Right ventricle myocardium superior (tissue), 1 donor: ENCODE measurements around the gene DMD. TPM values are rescaled to one million over a fixed set of nuclear protein-coding genes. Genes with fewer than 3 reads are reported as not detected.
A peak's percentile ranks its signal among the peaks of the same experiment; 100 is the strongest.

ENCODE experiments used
- ATAC-seq: fragments of 200-7000 bp; cut with Tn5 transposase; one replicate; pipeline ENCODE4 v1.9.1; 2020; ENCODE audit warnings: mild to moderate bottlenecking; ENCODE audit not compliant: poor library complexity
- DNase-seq: peaks from one replicate; pipeline ENCODE4 v3.0.0-alpha.2; 2020
- intact Hi-C: fragments of 100-400 bp; cut with DNase I; formaldehyde crosslinking; loops from one replicate; pipeline ENCODE4 v1.11.2; 2022
- total RNA-seq: library from RNA; stranded (reverse); fragmentation: NEBNext Ultra II Directional; extraction: Animal tissue kit (Norgen Biotek cat#: 25700); gene quantifications from one replicate; pipeline ENCODE4 v1.2.1, GENCODE V29; 2021
- donor health status: DM: no; HTN: yes; CAD: no; lungs with severe emphysema.

DMD gene
- total RNA-seq, 1 donor from 2014 or later, result 135 TPM

DNA sequence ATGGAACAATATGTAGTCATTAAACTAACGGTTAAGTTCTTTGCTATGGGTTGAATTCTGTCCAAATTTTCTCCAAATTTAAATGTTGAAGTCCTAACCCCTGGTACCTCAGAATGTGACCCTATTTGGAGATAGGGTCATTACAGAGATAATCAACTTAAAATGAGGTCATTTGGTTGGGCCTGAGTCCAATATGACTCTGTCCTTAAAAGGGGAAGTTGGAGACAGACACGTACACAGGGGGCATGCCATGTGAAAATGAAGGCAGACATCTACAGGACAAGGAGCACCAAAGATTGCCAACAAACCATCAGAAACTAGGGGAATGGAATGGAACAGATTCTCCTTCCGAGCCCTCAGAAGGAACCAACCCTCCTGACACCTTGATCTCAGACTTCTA, 1647.6 kb downstream of the DMD start:
- intact Hi-C loops, result no loop called here
- ATAC-seq (no peak), DNase-seq (no peak)

DNA sequence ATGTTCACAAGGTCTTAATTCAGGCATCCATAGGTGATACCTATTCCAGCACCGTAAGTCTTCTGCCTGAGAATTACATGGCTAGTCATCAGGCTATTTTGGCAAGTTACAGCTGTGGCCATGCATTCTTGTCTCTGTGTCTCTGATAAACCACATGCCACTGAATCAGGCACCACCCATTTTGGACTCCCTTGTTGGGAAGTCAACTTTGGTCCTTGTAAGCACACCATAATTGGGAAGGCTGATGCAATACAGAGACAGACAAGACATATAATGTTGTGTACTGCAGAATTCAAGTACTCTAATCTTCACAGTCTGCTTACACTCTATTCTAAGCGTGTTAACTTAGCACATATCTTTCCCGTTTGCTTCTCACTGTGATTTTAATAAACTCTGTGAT, 1655.8 kb downstream of the DMD start:
- intact Hi-C loops, result no loop called here
- ATAC-seq (peak; percentile 63), DNase-seq (no peak)

DNA sequence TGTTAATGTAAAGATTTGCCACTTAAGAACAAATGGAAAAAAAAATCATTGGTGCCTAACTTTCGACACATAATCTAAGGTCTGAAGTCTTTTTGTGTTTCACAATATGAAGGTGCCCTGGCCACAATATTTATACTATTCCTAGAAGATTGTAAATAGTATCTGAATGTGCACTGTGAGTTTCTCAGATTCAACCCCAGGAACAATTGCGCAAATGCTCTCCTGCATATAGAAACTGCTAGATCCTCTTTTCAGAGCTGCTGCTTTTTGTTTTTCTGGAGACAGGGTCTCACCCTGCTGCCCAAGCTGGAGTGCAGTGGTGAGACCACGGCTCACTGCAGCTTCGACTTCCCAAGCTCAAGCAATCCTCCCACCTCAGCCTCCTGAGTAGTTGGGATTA, 1659.4 kb downstream of the DMD start:
- intact Hi-C loops, result no loop called here
- DNase-seq (no peak), ATAC-seq (no peak)

DNA sequence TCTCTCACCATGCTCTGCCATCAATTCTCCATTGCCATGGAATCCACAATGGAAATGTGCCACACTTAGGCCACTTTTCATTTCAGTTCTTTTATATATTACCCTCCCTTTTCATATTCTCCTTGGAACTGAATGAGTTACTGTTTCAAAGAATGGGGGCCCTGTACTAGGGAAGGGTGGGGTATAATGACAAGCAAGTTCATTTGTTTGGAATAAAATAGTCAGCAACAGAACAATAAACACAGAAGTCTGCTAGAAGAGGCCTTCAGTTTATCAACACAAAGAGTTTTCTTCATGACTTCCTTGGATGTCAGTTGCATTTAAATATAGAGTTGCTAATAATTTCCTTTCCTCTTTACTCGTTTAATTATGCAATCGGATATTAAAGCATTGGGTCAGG, 1661.2 kb downstream of the DMD start:
- DNase-seq, result no peak
- intact Hi-C loops, result no loop called here
- no peak for ATAC-seq

DNA sequence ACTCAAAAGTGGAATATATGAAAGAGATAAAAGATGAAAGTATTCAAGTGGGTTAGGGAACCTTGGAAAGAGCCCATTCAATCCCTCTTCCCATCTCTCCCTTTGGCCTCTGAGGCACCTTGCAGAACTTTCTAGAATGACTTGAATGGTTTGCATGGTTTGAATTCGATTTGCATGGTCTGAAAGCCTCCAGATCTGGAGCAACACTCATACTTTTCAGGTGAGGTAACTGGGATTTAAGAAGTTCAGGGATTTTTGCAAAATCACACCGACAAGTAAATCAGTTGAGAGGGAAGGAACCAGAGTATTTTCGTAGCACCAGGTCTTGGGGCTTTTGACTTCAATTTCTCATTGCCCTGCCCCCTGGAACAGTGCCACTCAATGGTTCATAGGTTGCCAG, 1663.5 kb downstream of the DMD start:
- DNase-seq (no peak), ATAC-seq (no peak)
- intact Hi-C loops, result no loop called here

DNA sequence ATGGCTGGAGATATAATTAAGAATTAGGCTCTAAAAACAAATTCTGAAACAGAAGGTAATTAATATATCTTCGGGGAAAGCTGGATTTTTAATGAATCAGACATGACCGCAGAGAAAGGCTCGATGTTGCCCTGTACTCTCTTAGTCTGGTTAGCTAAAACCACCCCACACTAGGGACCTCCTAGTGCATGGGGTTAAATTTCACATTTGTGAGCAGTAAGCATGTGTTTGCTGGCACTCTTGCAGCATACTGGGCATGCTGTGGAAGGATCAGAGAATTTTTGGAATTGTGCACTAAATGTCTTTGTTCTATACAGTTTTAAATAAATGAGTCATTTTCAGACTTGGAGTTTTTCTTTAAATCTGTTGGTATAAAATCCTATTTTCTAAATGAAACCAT, 1663.9 kb downstream of the DMD start:
- ATAC-seq, result no peak
- intact Hi-C loops, result no loop called here

DNA sequence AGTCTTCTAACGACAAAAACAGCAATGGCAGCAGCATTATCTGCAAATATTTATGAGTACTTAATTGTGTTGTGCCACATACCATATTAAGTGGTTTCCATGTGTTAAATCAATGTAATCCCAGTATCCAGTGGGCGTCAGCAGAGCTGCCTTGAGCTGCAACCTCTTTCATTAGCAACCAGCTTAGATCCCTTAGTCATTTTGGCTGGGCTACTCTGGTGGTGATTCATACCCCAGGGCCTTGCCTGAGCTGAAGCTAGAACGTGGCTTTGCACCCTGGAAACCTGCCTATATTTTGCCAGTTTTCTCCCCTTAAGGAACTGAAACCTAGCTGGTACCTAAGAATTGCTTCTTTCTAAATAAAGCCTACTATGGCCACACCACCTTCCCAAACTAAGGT, 1665.2 kb downstream of the DMD start:
- no peak for ATAC-seq
- DNase-seq, result no peak
- intact Hi-C loops, result no loop called here

More for the DNA sequence above, 1663.9 kb downstream of the DMD start:
- DNase-seq, result no peak

DNA sequence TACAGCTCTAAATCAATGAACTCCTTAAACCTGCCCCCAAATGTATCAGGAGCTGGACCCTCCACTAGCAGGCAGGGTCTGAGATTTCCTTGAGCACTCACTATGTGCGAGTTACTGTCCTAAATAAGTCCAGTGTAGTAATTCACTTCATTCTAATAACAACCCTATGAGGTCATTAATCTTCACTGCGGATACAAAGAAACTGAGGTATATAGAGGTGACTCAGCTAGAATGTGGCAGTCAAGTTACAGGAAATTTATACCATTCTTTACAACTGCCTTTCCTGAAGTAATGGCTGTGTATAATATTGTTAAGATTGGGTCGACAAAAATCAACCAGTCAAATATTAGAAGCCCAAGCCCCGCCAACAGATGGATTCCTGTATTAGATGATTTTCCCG, 1665.6 kb downstream of the DMD start:
- ATAC-seq (no peak), DNase-seq (no peak)
- intact Hi-C loops, result no loop called here

DNA sequence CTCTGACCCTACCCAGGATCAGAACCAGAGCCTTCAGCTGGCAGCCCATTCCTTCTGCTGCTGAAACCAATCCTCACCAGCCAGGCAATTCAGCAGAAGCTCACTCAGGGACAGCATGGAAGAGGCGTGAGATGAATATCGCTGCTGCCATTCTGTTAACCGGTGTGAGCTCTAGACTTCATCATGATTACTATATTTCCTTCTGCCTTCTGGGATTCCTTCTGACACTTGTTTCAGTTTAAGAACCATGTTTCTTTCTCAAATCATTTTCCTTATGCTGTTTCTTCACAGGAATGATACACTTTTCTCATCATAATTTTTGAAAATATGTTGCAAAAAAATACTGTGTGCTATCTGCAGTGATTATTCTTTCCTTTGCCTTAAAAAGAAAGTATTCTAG, 1666.2 kb downstream of the DMD start:
- DNase-seq, result no peak
- intact Hi-C loops, result no loop called here
- ATAC-seq, result no peak

DNA sequence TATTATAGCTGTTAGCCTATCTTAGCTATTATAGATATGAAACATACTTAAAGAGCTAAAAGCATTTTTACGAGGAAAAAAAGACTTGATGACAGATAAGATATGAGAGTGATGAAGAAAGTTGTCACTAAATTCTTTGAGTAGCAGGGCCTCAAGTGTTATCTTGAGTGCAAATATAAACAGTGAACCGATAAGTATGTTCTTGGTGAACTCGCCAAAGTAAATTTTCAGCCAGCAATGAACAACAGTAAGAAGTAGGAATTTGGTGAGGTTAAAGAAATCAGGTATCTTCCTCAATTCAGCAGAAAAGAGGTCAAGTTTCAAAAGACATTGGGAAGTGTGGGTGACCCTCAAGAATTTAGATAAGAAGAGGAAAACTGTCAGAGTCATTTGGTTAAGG, 1667.7 kb downstream of the DMD start:
- ATAC-seq (no peak), DNase-seq (no peak)
- intact Hi-C loops, result no loop called here

DNA sequence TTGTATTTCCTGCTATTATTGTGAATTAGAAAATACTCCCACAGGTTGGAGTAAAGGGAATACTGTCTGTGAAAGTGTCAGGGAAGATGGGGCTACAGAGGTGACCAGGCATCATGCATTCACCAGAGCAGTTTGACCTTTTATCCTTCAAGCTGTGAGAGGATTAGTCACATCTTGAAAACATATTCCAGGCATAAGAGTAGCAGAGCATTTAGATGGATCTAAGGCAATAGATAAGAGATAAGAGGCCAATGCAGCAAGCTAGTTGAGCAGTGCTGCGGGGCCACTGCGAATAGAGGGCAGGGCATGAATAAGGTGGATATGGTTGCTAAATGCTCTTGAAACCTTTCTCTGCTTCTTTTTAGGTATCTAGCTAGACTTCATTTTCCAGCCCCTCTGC, 1668.8 kb downstream of the DMD start:
- intact Hi-C loops, result no loop called here
- ATAC-seq (no peak), DNase-seq (no peak)

DNA sequence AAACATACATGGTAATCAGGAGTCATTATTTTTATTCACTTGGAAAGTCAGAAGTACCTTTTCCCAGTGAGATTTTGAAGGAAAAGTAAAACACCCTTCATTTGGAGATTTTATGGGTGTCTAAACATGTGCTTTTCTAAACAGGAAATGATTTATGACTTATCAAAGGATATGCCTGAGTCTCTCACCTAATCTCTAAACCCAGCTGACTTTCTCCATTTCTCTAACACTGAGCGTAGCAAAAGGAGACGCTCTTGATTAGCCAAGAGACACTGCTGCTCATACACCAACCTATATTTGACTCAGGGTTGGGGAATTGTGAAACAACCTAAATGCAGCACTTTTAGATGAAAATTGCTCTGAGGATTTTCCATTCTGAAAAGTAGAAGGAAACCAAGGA, 1671.0 kb downstream of the DMD start:
- DNase-seq (no peak), ATAC-seq (no peak)
- intact Hi-C loops, result no loop called here

DNA sequence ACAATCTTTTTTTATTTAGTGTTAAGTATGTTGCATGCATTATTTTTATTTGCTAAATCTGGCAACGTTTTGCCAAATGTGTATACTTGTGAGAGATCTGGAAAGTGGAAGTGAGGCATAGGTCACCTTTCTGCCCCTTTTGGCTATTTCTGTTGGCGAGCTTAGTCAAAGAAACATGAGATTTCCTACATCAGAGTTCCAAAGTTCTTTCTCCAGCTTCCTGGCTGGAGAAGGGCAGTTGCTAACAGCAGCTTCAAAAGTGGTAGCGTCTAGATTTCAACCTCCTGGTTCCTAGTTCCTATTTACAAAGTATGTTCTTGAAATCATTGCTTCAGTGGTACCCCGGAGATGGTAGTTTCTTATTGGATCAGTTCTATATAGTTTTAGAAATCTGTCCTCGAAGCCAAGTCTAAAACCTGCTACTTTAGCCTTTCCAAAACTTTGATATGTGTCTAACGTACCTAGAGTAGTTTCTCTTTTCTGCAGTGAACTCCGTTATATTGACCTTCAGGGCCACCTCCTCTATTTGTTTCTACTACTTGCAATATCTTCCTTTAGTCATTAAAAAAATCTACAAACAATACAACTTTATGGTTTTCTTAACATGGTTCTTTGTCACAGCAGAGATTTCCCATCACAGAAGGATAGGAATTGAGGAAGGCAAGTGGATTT, 1683.8 kb downstream of the DMD start:
- ATAC-seq, result no peak

DNA sequence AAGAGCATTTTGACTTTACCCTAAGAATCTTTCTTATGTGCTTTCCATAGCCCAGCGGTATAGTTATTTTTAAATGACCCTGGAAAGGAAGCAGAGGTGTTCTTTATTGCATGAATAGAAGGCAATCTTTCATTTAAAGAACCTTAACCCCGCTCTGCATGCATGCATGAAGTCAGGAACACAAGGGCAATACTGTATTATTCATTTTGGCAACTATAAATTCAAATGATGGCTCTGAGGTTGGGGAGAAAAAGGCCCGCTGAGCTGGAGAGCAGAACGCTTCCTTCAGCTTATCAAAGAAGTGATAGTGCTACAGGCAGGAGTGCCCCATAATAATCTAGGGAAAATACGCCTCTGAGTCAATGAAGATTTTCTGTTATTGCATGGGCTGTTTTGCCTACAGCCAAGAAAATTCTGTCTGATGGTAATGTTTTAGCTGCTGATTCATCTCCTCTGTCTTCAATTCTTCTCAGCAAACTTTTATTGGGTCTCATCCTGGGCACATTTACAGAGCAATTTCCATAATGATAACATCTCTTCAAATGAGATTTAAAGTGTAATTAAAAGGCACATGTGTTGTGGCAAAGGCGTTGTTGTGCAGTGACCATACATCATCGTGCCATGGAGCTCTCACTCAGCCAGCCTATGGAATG, 1687.3 kb downstream of the DMD start:
- intact Hi-C loops, result no loop called here
- DNase-seq (no peak), ATAC-seq (no peak)

More for the DNA sequence above, 1683.8 kb downstream of the DMD start:
- no peak for DNase-seq
- intact Hi-C loops, result no loop called here

DNA sequence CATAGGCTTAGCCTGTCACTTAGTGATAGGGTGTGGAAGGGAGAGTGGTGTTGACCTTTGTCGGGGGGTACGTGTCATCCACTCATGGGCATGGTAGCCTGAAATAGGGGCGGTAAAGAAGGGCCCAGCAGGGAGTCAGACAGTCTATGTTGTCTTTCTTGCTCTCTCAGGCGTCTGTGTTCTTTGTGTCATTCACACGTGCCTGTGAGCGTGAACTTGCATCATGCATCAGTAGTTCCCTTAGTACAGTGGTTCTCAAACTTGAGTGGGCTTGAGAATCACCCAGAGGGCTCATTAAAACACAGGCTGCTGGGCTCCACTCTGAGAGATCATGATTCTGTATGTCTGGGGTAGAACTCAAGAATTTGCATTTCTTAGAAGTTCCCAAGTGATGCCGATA, 1688.6 kb downstream of the DMD start:
- intact Hi-C loops, result no loop called here
- ATAC-seq (no peak), DNase-seq (no peak)

DNA sequence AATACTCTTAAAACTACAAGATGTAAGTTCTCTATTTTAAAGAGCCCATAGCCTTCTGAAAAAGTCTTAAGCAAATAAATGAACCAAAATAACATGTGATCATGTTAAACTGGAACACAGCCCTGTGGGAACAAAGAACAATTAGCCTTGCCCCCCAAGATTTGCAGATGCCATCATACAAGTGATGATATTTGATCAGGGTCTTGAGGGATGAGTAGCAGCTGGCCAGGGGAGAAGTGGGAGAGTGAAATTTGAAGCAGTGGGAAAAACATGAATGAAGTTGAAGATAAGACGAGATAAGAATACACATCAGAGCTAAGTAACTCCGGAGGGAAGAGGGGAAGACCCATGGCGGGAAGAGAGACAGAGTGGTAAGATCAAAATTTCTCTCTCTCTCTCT, 1689.4 kb downstream of the DMD start:
- no peak for ATAC-seq
- intact Hi-C loops, result no loop called here
- DNase-seq, result no peak

DNA sequence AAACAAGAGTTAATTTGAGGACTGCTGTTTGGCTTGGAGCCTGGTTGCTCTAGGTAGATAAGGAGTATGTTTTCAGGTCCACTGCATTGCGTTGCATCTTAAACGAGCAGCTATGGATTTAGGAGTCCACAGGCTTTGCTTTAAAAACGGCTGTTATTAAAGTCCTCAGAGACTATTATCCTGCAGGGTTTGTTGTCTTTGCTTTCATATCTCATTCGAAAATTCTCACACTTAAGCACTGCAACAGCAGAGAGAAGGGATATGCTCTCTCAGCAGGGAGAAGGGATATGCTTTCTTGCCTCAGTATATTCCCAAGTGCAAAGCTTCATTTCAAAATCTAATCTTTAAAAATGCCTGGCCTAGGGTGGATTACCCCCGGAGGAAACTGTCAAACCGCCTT, 1694.8 kb downstream of the DMD start:
- ATAC-seq, result no peak
- no peak for DNase-seq
- intact Hi-C loops, result no loop called here

DNA sequence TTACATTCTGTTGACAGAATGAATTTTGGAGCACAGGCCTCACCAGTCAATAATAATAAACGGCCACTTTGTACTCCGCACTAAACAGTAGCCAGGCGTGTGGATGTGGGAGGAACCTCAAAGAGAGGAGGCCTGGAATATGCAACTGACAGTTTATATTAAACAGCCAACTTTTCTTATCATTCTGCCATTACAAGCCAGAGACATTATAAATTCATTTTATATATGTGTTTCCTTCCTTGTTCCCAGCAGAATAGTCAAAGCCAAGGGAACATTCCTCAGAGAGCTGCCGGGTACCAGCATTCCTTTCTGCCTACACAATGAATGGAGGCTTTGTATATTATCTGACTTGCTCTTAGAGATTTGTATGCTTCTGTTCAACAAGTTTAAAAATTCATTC, 1703.0 kb downstream of the DMD start:
- peak; percentile 45 for ATAC-seq
- intact Hi-C loops, result no loop called here
- no peak for DNase-seq

DNA sequence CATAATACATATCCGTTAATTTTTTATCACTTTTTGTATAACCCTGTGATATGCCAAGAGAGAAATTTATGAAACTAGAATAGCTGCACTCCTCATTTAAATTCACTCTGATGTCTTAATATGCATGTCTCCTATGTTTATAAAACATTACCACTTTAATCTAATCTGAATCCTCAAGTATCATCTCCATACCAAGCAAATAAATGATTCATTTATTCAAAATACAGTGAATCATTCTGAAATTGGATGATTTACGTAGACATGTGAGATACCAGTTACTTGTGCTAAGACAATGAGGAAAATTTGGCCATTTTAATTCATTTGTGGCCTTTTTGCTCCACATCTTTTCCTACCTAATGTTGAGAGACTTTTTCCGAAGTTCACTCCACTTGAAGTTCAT, 1704.4 kb downstream of the DMD start:
- intact Hi-C loops, result no loop called here
- DNase-seq (no peak), ATAC-seq (no peak)

DNA sequence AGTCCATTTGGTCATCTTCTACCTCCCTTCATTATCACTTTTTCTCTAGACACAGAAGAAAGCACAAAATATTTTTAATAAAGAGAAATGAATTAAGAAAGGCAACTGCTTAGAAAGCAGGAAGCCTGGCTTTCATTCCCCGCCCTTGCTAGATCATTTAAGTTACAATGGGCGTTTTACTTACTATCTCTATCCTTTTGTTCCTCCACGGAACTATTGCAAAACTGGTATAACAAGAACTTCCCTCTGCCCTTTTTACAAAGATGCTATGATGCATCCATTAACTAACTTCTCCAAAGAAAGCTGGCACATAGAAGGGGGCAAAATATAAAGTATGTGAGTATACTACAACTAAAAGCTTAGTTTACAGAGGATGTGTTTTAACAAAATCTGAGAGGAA, 1705.0 kb downstream of the DMD start:
- ATAC-seq (no peak), DNase-seq (no peak)
- intact Hi-C loops, result no loop called here

DNA sequence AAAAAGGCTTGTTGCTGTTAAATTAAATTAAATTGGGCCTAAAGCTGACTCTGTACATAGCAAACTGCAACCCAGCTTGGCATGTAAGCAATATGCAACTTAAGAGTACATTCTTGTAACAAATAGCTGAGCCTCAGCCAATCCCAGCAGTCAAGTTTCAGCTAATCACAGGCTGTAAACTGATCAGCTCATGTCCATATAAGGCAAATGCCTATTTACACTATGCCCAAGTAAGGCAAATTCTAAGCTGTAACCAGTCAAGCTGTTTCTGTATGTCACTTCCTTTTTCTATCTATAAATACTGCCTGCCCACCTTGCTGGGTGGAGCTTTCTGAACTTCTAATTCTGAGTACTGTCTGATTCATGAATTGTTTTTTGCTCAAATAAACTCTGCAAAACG, 1710.4 kb downstream of the DMD start:
- DNase-seq, result no peak
- intact Hi-C loops, result no loop called here
- ATAC-seq, result no peak
